Activated CD4-positive, alpha-beta T cell treated with anti-CD3 and anti-CD28 coated beads, Interleukin-10, Interleukin-2, amounts not matched to agents 100 ng/mL and 50 ng/mL, durations not matched to agents 16 hours and 8 hours (primary cell): Measurements from ENCODE around the gene UPB1.
"Not testable (repeated sequence)": the region's sequence is repeated elsewhere in the genome, so short reads cannot be mapped to it uniquely, and the experiment has no call there.

Experiments
- DNase-seq: peaks from one replicate; pipeline ENCODE4 v3.0.0-alpha.2; 2020

UPB1 gene

DNA sequence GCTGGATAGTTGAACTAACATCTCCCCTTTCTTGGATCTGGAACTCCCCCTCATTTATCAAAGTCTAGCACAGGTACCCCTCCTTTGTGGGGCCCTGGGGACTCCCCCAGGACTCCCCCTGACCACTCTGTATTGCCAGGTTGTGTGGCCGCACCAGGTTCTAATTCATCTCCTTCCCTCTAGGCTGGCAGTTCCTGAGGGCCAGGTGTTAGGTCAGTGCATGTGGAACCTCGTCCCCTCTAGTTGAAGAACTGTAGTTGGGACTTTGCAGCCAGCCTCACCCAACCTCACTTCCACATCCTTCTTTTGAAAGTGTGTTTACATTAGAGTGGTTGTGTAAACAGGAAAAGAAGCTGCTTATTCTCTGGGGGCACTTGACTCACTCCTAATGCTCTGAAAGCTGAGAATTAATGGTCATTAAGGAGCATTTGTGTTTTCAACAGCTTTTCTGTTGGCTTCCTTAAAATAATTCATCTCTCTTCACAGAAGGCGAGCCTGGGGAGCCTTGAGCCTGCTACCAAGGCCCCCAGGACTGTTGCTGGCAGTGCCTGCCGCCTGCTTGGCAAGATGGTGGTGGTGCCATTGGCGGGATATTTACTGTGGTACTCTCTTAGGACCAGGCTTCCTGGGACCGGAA is 11.8 kb downstream of the UPB1 start:
- no peak for DNase-seq

DNA sequence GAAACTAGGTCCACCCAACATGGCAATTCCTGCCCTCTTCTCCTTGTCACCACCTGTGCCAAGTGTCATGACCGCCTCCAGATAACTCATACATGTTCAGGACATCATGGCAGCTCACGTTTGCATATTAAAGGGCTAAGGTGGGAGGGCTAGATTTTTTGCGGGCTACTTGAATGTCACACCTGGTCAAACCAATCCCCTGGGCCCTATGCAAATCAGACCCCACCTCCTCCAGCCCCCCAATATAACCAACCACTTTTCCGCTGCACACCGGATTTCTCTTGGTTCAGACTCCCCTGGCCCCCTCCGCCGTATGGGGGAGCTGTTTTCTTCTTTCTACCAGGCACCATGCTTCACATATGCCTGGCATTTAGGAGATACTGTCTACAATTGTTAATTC is 12.6 kb downstream of the UPB1 start:
- DNase-seq: no peak

DNA sequence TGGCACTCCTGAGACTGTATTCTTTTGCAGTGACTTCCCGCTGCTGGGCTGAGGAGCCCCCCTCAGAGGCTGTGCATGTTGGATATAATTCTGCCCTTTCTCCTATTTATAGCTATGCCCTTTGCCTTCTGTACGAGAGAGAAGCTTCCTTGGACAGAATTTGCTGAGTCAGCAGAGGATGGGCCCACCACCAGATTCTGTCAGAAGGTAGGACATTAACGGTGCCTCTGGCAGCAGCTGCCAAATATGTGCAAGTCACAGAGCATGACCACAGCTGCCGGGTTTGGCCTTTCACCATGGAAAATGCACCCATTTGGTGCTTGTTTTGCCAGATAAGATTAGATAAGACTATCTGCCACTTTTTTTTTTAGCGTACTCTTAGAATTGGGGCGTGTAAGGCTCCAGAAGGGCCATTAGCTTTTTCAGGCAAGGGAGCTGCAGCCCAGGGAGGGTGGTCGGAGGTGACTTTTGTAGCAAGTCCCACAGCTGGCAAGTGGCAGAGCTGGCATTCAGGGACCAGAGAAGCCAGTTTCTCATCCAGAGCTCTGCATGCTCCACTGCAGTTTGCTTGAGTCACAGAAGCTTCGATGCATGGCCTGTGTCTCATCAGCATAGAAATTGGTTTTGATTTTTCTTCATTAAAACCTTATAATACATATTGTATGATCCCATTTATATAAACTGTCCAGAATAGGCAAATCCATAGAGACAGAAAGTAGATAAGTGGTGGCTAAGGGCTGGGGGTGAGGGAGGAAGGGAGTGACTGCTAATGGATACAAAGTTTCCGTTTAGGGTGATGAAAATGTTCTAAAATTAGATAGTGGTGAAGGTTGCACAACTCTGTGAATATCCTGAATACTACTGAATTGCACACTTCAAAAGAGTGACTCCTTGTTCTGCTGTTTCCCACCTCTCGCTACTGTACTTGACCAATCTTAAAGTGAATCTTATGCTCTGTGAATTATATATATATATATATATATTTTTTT is 15.8 kb downstream of the UPB1 start:
- peak; percentile 23 for DNase-seq

DNA sequence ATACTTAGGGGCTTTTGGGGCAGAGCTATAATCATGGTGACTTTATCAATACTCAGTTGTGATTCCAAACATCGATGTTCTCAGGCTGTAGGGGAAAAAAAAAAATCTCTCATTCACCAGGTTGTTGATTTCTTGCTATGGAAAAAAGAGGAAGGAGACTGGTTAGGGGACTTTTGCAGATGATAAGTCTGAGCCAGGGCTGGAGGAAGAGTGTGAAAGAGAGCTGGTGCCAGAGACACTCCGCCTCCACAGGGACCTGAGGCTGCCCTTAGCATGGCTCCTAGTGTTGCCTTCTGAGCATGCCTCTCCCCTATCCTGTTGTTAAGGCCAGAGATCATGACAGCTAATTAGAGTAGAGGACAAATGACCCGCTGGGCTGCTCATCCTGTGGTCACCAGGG is 16.9 kb downstream of the UPB1 start:
- DNase-seq: no peak

DNA sequence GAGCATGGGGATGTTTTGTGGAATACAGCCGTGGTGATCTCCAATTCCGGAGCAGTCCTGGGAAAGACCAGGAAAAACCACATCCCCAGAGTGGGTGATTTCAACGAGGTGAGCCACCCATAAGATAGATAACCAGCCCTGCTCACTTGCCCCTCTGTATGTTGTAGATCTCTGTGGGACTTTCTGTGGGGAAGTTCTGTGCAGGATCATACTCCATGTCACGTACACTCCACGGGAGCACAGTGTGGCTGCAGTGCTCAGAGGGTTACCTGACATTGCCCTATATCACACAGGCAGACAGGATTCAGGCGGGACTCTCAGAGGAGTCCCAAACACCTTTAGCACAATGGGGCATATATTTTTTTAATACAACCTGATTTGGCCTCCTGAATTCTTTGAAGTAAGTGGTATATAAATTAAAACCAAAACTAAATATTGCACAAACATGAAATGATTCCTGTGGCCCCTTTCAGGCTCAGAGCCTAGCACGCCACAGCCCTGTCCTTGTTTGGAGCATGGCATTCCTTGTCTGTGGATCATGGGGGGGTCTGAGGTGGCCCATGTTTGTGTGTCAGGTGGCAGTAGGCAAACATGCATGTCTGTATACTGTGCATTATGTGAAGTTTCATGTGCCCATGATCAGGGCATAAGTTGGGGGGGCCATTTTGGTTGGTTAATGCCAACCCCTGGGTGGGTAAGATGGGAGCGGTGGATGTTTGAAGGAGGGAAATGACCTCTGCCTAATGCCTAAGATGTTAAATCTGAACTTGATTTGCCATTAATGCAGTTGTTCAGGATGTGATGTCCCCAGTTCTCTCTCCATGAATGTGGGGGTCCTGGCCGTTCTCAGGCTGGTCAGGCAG is 18.5 kb downstream of the UPB1 start:
- DNase-seq: no peak

DNA sequence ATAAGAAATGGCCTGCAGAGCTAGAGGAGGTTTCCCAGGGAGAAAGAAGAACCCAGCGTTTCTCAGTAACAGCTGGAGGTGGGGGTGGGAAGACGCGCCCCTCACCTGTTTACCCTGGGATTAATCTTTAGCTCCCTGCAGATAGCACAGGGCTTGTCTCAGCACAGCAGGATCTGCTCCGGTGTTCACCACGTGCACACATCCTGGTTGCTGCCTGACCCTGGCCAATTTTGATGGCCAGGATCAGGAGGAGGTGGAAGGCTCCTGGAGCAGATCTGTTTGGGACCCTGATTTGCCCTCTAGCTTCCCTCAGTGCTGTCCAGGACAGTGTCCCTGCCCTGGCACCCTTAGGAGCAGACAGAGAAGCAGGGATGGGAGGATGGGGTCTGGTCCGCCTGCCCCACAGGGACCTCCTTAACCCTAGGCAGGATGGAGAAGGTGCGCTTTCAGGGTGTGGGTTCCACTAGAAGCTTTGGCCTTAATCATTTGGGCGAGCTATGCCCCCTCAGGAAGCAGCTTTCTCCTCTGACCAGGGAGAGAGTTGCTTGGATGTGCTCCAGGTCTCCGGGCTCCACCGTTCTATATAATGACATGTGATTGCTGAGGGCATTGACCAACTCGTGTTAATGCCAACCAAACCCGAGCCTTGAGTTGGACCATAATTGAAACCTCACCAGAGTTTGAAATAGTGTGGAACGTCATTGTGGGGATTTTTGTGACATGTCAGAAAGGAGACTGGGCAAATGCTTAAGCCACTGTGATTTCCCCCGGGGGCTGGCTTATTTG is 19.3 kb downstream of the UPB1 start:
- peak; percentile 44 for DNase-seq

DNA sequence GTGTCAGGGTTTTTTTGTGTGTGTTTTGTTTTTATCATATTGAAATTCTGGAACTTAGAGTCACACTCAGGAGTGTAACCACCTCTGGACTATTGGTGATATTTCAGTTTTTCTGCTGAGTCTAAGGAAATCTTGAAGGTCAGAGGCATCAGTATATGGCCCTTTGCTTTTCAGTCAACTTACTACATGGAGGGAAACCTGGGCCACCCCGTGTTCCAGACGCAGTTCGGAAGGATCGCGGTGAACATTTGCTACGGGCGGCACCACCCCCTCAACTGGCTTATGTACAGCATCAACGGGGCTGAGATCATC is 19.9 kb downstream of the UPB1 start:
- no peak for DNase-seq

DNA sequence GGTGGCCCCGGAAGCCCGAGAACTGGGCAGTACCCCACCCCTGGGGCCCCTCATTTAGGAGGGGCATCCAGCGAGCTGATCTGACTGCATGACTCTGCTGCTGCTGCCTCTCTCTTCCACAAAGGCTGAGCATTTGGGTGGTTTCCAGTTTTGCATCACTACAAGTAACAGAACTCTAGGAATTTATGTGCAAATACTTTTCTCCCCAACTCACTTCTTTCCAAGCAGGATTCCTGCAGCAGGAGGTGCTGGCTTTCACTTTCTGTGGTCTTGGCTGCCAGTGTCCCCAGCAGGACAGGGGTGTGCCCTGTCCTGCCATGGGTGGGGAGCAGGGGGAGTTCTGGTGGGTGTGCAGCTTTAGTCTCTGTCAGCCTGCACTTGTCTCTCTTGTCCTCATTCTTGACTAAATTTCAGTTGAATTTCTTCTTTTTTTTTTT is 21.2 kb downstream of the UPB1 start:
- DNase-seq: peak; percentile 25

DNA sequence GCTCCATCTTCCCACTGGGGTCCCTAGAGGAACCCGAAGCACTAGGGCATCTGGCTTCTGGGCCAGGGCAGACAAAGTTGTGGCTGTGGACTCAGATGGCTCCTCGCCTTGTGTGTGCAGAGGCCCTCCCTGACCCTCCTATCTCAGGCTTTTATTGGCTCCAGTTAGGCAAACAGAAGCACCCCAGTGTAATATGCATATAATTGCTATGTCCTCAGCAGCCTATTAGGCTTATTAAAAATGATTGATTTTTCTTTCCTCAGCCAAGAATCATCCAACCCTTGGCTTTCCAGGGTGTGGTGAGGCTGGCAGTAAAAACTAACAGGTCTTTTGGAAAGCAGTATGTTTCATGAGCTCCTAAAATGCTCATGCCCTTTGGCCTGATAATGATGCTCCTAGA is 22.3 kb downstream of the UPB1 start:
- DNase-seq: no peak

DNA sequence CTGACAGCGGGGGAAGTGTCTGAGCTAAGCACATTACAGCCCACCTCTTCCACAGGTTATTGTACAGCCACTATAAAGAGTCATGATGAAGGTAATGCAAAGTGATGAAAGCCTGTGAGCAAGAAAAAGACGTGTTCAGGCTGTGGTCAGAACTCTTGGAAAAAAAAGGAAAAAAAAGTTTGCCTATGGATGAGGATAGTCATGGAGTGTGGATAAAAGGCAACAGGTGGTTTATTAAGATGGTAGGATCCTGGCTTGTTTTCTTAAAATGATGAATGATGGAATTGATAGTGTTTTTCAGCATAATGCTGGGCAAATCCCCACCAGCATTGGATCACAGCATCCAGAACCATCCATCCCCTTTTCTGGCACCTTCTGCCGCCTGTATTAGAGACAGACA is 23.1 kb downstream of the UPB1 start:
- no peak for DNase-seq

DNA sequence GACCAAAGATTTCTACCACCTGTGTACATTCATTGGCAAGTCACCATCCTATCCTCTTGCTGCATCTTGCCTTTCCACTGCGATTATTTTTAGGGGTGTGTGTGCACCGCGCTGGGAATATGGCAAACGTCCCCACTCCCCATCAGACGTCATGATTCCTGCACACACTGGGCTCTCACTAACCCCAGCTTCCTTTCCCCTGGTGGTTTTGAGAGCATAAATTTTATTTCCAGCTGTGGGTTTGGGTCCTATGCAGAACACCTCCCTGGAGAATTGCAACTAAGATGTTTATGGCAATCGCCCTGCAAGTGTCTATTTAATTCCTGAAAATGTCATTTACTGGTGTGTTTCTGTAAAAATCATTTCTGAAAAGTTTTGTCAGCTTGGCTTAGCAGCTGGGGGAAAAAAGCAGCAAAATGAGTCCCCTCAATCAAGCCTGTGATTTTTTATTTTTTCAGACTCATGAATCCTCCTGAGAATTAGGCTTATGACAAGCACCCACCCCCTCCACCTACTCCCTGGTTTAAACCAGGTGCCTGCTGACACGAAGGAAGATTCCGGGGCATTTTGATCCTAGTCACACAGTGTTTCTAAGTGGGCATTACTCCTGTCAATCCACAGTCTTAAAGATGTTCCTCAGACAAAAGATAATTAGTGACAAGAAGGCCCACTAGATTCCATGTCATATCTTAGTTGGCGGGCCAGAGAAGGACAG is 23.8 kb downstream of the UPB1 start:
- no peak for DNase-seq

DNA sequence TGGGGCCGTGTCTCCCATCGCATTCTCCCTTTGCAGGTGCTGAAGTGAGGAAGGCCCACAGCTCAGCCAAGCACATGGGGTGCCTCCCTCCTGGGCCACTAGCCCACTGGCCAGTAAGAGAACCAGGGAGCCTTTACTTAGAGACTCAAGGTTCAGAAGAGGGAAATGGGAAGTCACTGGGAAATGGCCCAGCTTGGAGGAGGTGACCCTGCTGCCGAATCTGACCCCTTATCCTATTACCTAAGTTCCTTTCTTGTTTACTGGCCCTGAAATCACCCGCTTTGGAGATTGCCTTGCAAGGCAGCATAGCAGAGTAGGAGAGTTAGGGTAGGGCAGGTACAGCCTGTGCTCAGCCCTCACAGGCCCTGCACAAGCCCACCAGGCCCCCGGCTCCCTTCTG is 24.4 kb downstream of the UPB1 start:
- no peak for DNase-seq

DNA sequence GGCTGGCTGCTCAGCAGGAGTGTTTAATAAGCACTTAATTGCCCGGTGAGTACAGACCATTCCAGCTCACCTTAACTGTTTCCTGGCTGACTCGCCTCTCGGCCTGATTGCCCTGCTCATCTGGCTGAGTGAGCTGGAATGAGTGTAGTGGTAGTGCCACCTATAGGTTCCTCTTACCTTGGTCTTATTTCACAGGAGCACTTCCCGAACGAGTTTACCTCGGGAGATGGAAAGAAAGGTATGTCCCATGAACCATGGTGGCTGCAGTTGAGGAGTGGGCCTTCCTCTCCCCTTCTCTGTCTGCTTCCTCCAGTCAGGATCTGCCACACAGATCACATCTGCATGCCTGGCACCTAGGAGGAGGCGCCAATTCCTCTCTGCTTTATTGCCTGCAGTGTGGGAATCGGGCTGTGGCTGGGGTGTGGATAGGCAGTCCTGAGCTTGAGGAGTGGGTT is 26.7 kb downstream of the UPB1 start:
- DNase-seq: peak; percentile 74

DNA sequence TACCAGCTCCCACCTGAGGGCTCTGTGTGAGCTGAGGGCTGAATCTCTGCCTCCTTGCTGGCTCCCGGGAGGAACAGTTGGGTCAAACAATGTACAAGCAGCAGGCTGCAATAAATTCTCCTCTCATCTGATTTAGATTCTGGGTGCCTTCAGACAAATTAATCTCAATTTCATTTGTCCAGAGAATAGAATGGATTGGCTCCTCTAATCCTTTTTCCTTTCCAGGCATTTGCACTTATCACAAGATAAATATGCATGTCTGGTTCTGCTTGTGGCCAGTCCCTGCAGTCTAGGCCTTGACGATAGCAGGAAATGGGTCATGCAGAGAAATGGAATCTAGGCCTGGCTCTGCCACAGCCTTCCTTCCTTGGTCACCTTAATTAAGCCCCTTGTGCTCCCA is 28.7 kb downstream of the UPB1 start:
- no peak for DNase-seq

DNA sequence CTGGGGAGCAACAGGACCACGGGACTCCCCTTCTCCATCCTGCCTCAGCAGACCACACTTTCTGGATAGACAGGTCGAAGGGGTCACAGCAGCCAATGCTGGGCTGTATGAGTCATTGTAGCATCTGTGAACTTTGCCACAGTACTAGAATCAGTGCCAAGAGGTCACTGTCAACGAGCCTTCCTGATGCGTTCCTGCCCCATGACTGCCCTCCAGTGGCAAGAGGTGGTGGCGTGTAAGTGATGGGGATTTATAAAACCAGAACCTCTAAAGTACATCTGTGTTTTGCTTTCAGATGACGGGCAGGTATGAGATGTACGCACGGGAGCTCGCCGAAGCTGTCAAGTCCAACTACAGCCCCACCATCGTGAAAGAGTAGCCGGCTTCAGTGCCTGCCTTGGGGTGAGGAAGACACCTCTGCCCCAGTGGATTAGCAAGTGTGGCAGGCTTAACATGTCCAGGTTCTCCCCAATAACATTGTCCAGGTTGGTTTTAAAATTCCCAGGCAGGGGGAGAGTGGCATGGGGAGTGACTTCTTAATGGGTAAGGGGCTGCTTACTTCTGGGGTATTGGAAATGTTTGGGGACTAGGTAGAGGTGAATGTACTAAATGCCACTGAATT is 30.4 kb downstream of the UPB1 start:
- peak; percentile 91 for DNase-seq

DNA sequence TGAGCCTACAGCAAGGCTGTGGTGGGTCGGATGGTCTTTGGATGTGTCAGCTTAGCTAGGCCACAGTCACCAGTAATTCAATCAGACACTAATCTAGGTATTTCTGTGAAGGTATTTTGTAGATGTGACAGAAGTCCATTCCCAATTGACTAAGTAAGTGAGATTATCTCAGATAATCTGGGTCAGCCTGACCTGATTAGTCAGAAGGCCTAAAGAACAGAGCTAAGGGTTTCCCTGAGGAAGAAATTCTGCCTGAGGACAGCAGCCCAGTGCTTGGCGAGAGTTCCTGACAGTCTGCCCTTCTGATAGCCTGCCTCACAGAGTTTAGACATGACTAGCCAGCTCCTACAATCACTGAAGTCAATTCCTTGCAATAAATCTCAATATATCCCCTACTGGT is 31.1 kb downstream of the UPB1 start:
- DNase-seq: no peak

DNA sequence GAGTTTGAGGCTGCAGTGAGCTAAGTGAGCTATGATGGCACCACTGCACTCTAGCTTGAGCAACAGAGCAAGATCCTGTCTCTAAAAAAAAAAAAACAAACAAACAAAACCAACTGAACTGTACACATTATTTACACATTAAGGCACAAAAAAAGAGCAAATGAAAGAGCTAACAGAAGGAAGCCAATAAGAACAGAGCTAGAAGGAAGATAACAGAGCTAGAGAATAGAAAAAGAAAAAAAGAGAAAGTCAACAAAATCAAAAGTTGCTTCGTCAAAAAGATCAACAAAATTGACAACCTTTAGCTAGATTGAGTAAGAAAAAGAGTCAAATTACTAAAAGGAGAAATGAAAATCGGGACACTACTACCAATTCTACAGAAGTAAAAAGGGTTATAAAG is 34.8 kb downstream of the UPB1 start:
- no peak for DNase-seq

DNA sequence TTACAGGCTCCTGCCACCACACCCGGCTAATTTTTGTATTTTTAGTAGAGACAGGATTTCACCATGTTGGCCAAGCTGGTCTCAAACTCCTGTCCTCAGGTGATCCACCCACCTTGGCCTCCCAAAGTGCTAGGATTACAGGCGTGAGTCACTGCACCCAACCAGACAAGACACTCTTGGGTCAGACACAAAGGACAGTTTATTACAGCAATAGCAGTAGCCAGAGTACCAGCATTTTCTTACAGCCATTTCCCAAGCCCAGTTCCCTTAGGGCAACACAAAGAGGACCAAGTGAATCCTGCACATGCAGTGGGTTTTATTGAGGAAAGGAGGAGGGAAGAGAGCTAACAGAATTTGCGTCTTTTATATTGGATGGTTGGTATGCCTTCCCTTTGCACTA is 35.8 kb downstream of the UPB1 start:
- DNase-seq: not testable (repeated sequence)

DNA sequence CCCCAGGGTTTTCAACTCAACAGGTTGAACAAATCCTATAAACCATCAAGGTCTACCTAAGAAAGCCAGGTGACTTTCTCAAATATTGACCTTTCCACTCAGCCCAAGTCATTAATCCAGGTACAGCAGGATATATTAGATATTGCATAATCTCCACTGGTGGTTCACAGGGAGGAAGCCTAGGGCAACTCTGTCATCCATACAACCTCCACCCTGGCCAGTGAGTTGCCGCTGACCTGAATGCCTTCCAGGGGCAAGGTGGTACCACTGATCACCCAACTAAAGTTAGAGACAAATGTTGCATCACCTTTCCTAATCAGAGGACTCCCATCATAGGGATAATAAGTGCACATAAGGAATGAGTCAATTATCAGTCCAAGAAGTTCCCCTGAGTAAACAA is 36.9 kb downstream of the UPB1 start:
- no peak for DNase-seq

DNA sequence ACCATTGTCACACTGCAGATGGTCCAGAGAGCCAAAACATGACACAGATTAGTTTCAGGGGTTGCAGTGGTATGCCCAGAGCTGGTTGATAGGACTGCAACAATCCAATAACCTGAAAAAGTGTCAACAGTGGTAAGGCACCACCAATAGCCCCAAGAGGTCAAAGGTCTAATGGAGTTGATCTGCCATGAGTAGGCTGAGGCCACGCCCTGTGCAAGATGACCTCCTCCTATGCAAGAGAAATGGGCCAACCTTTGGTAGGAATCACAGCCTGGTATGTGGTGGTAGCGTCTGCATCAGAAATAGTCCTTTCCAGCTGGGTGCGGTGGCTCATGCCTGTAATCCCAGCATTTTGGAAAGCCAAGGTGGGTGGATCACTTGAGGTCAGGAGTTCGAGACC is 40.2 kb downstream of the UPB1 start:
- DNase-seq: no peak

DNA sequence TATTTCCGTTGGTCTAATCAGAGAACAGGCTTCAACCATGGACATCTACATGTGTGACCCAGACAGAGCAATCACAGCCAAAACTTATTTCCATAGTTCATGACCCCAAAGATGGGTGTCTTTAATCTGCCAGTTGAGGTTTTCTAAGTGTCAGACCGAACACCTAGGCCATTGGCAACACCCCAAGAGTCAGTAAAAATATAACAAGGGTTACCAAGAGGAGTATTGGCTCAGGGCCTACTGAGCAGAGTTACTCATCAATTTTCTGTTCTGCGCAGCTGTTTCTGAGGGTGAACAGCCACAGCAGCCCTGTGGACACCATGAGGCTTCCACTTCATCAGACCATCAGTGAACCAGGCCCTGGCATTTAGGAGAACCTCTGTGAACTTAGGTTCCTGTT is 41.0 kb downstream of the UPB1 start:
- DNase-seq: no peak

DNA sequence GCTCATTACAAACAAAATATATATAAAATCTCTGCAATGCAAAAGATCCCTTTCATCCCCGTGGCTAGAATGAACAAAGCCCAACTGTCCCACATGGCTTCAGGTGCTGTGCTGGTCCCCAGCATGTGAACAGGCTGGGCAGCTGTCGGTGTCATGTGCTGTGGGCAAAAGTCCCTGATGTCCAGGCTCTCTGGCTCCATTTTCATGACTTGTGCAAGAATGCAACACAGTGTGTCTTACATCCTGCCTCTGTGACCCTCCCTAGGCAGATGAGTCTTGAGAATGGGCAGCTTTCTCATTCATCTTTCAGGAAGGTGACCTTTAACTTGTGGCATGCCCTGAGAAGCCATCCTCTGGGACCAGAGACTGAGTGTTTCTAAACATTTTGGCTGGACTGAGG is 45.3 kb downstream of the UPB1 start:
- no peak for DNase-seq
